OCI-LY7 (cell line): ENCODE results near the gene ADAMTS17.

ENCODE experiments used
- EZH2phosphoT487 ChIP-seq: fragments of 200-600 bp; sonication (generic); IDR thresholded peaks from 2 replicates; pipeline ENCODE4 v1.6.1; 2018; ENCODE audit warnings: low read depth, borderline replicate concordance, mild to moderate bottlenecking, mixed run types, antibody characterized with exemption, low read length, moderate library complexity, mixed read lengths
- TF ChIP-seq, protein P1 (sequence below): fragments of 200-600 bp; sonication (generic); conservative IDR thresholded peaks from 2 replicates; pipeline ENCODE4 v1.5.1; 2014; ENCODE audit warnings: mild to moderate bottlenecking, antibody characterized with exemption, low read length, moderate library complexity, mixed read lengths

- TF ChIP-seq, protein P1, sequence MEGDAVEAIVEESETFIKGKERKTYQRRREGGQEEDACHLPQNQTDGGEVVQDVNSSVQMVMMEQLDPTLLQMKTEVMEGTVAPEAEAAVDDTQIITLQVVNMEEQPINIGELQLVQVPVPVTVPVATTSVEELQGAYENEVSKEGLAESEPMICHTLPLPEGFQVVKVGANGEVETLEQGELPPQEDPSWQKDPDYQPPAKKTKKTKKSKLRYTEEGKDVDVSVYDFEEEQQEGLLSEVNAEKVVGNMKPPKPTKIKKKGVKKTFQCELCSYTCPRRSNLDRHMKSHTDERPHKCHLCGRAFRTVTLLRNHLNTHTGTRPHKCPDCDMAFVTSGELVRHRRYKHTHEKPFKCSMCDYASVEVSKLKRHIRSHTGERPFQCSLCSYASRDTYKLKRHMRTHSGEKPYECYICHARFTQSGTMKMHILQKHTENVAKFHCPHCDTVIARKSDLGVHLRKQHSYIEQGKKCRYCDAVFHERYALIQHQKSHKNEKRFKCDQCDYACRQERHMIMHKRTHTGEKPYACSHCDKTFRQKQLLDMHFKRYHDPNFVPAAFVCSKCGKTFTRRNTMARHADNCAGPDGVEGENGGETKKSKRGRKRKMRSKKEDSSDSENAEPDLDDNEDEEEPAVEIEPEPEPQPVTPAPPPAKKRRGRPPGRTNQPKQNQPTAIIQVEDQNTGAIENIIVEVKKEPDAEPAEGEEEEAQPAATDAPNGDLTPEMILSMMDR: no peak
- TF ChIP-seq EZH2phosphoT487: no peak
Observed at GRCh38 chr15:99986297-99987118, 355.3 kb downstream of the ADAMTS17 start.
